PC-3 (cell line): Measurements from ENCODE around the gene SALL3. TPM values are rescaled to one million over a fixed set of nuclear protein-coding genes. Genes with fewer than 3 reads are reported as not detected.

Source experiments
- ATAC-seq: fragments of 200-7000 bp; cut with Tn5 transposase; 2 replicates; pipeline ENCODE4 v1.9.1; 2020; ENCODE audit warnings: mild to moderate bottlenecking, moderate library complexity
- BruUV-seq: library from RNA; stranded (reverse); fragments of 400-500 nt; replicated peaks from 2 replicates; lab custom pipeline; 2021; lab: Mats Ljungman, UMichigan
- CTCF ChIA-PET: fragments of 300-600 bp; sonication (Branson Sonifier 250); formaldehyde crosslinking; loops from one replicate; lab custom pipeline; 2022; ENCODE audit warnings: antibody characterized with exemption; lab: Charles Lee
- POLR2A ChIA-PET: fragments of 300-600 bp; sonication (Branson Sonifier 250); formaldehyde crosslinking; loops from one replicate; lab custom pipeline; 2022; ENCODE audit warnings: antibody characterized with exemption; ENCODE audit not compliant: unreplicated experiment; lab: Charles Lee
- DNase-seq: peaks from one replicate; pipeline ENCODE4 v3.0.0-alpha.2; 2015
- H2AFZ ChIP-seq: fragments of 300-600 bp; sonication (generic); 2 replicates; pipeline ENCODE4 v1.6.0; 2016; ENCODE audit warnings: antibody characterized with exemption, low read length
- H3F3A ChIP-seq: fragments of 300-600 bp; sonication (generic); one replicate; pipeline ENCODE4 v1.6.0; 2017; ENCODE audit warnings: antibody characterized with exemption, low read length, control low read depth, mild to moderate bottlenecking; ENCODE audit not compliant: unreplicated experiment
- H3K27ac ChIP-seq: fragments of 300-600 bp; sonication (generic); 2 replicates; pipeline ENCODE4 v1.5.1; 2016; ENCODE audit warnings: mild to moderate bottlenecking, low read length
- H3K27me3 ChIP-seq: fragments of 300-600 bp; sonication (generic); 2 replicates; pipeline ENCODE4 v1.6.1; 2016; ENCODE audit warnings: low read length, mixed read lengths
- H3K36me3 ChIP-seq: fragments of 300-600 bp; sonication (generic); 2 replicates; pipeline ENCODE4 v1.6.1; 2016; ENCODE audit warnings: low read depth, mixed run types, low read length, mixed read lengths
- H3K4me1 ChIP-seq: fragments of 300-600 bp; sonication (generic); 2 replicates; pipeline ENCODE4 v1.5.1; 2016; ENCODE audit warnings: low read length; ENCODE audit not compliant: insufficient read depth
- H3K4me2 ChIP-seq: fragments of 300-600 bp; sonication (generic); 2 replicates; pipeline ENCODE4 v1.6.0; 2016; ENCODE audit warnings: low read length
- H3K4me3 ChIP-seq: fragments of 300-600 bp; sonication (generic); 2 replicates; pipeline ENCODE4 v1.5.1; 2016; ENCODE audit warnings: mild to moderate bottlenecking, low read length, mixed read lengths
- H3K79me2 ChIP-seq: fragments of 300-600 bp; sonication (generic); 2 replicates; pipeline ENCODE4 v1.6.1; 2017; ENCODE audit warnings: low read length, mixed read lengths
- H3K9ac ChIP-seq: fragments of 300-600 bp; sonication (generic); 2 replicates; pipeline ENCODE4 v1.6.0; 2016; ENCODE audit warnings: mild to moderate bottlenecking, low read length
- H3K9me2 ChIP-seq: fragments of 300-600 bp; sonication (generic); replicated peaks from 2 replicates; pipeline ENCODE4 v1.6.1; 2016; ENCODE audit warnings: mixed run types, low read length, mixed read lengths
- H3K9me3 ChIP-seq: fragments of 300-600 bp; sonication (generic); 2 replicates; pipeline ENCODE4 v1.6.1; 2016; ENCODE audit warnings: low read length, mixed read lengths
- H4K20me1 ChIP-seq: fragments of 300-600 bp; sonication (generic); 2 replicates; pipeline ENCODE4 v1.6.1; 2016; ENCODE audit warnings: low read length, mixed read lengths
- EZH2 ChIP-seq: fragments of 300-600 bp; sonication (generic); IDR thresholded peaks from one replicate; pipeline ENCODE4 v1.6.1; 2017; ENCODE audit warnings: antibody characterized with exemption, mild to moderate bottlenecking, low read length; ENCODE audit not compliant: unreplicated experiment
- EZH2phosphoT487 ChIP-seq: fragments of 300-600 bp; sonication (generic); IDR thresholded peaks from 2 replicates; pipeline ENCODE4 v1.6.1; 2018; ENCODE audit warnings: mild to moderate bottlenecking, antibody characterized with exemption, low read length, borderline replicate concordance
- intact Hi-C: fragments of 100-400 bp; cut with micrococcal nuclease; formaldehyde crosslinking; loops from 2 replicates; pipeline ENCODE4 v1.9.0; 2023
- total RNA-seq: library from RNA; depleted of rRNA; stranded (reverse); fragments of >200 nt; gene quantifications from 2 replicates; pipeline ENCODE4 v1.2.3, GENCODE V29; 2014
- TF ChIP-seq, protein P1 (sequence below): fragments of 300-600 bp; sonication (generic); conservative IDR thresholded peaks from 2 replicates; pipeline ENCODE4 v1.5.1; 2017; ENCODE audit warnings: antibody characterized with exemption, low read depth, mild to moderate bottlenecking, low read length

The SALL3 gene
- total RNA-seq, 1 experiment from 2014 or later, result not detected

DNA sequence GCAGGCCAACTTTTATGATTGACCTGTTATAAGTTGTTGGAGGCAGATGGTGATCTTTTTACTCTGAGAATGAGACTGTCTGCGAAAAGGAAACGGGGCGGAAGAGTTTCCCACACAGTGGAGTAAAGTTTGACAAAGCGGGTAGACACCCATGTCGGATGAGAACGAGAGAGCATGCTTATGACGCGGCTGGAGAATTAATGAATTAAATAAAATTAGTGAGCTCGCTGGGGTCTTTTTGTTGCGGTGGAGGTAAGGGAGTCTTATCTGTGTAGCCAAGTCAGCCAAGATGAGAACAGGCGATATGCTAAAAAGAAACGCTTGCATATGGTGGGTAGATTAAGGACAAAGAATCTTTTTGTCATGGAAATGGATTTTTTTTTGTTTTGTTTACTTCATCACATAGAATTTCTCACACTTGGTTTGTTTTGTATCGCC, 1.8 kb downstream of the SALL3 start:
- no TSS peak for BruUV-seq
- Histone ChIP-seq H2AFZ (no peak overlapping the region), H3K9me3 (no peaks in the 10 kb centered on the region), H3K4me2 (no peak overlapping the region), H3F3A (no peaks in the 10 kb centered on the region), H3K79me2 (no peaks in the 10 kb centered on the region), H3K27ac (no peak overlapping the region), H3K9ac (no peak overlapping the region), H3K4me3 (no peak overlapping the region), H3K4me1 (0 out of 2 replicates have a peak, but pooled peaks cover 4% of the 10 kb centered on the region), H3K27me3 (peaks cover 58% of the 10 kb centered on the region), H3K9me2 (no peaks in the 10 kb centered on the region), H4K20me1 (no peaks in the 10 kb centered on the region), H3K36me3 (no peaks in the 10 kb centered on the region)
- ATAC-seq, result no peak
- intact Hi-C loops, result no loop called here
- POLR2A ChIA-PET, result no interaction called here
- CTCF ChIA-PET, result no interaction called here
- DNase-seq, result no peak
- TF ChIP-seq EZH2, result no peak

DNA sequence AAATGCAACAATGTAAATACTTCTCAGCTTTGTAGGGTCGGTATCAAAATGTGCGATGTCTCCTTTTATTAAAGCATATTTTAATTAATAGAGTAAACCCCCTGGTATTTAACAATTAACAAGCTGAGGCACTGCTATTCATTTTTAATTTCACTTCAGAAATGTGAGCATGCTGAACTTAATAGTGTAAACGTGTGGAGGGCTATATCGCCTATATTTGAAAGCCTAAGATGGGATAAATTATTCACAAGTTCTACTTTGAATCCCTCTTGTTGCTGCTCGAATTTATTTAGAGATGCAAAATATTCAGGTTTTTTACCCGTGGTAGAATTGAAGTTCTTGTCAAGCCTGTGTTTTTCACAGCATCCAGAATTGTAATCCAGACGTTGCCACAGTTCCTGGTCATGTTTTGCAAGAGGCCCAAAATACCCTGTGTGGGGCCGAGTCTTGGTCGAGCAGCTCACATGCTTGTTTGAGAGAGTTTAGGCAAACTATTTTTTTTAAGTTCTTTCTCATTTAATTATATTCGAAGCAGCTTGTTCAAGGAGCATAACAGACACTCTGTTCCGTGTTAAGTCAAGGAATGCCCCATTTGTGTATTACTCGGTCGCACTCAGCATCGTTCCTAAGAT, 2.5 kb downstream of the SALL3 start:
- POLR2A ChIA-PET, result no interaction called here
- no TSS peak for BruUV-seq
- intact Hi-C loops, result no loop called here

DNA sequence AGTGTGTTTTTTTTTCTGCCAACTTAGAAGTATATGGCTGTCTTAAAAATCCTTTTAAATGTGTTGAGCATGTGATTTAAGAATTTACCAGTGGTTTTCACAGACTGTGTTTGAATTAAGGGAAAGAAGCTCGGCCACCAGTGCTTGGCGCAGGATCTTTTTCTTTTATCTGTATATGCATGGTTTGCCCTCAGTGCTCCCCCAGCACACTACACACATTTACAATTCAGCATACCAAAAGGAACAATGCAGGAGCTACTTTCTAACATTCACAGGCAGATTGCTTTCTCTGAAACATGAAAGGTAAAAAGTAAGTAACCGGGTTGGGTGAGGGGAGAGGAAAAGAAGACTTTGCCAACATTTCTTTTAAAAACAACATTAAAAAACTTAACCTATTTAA, 3.9 kb downstream of the SALL3 start:
- H3K4me1 ChIP-seq, result 0 out of 2 replicates have a peak, but pooled peaks cover 4% of the 10 kb centered on the region
- peaks cover 75% of the 10 kb centered on the region for H3K27me3 ChIP-seq
- TF ChIP-seq EZH2phosphoT487 (no peak), EZH2 (no peak)
- TF ChIP-seq, protein P1, sequence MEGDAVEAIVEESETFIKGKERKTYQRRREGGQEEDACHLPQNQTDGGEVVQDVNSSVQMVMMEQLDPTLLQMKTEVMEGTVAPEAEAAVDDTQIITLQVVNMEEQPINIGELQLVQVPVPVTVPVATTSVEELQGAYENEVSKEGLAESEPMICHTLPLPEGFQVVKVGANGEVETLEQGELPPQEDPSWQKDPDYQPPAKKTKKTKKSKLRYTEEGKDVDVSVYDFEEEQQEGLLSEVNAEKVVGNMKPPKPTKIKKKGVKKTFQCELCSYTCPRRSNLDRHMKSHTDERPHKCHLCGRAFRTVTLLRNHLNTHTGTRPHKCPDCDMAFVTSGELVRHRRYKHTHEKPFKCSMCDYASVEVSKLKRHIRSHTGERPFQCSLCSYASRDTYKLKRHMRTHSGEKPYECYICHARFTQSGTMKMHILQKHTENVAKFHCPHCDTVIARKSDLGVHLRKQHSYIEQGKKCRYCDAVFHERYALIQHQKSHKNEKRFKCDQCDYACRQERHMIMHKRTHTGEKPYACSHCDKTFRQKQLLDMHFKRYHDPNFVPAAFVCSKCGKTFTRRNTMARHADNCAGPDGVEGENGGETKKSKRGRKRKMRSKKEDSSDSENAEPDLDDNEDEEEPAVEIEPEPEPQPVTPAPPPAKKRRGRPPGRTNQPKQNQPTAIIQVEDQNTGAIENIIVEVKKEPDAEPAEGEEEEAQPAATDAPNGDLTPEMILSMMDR, result no peak
- no peaks in the 10 kb centered on the region for H3K36me3 ChIP-seq
- no TSS peak for BruUV-seq
- H3K9me3 ChIP-seq, result no peaks in the 10 kb centered on the region
- H4K20me1 ChIP-seq, result no peaks in the 10 kb centered on the region
- no peak overlapping the region for H3K27ac ChIP-seq
- H3K79me2 ChIP-seq, result no peaks in the 10 kb centered on the region
- H3K4me2 ChIP-seq, result no peak overlapping the region
- H3K4me3 ChIP-seq, result no peak overlapping the region
- ChIA-PET POLR2A (no interaction called here), CTCF (no interaction called here)
- intact Hi-C loops, result no loop called here
- H3K9ac ChIP-seq, result no peak overlapping the region
- DNase-seq (no peak), ATAC-seq (no peak)
- H3K9me2 ChIP-seq, result no peaks in the 10 kb centered on the region
- H2AFZ ChIP-seq, result no peak overlapping the region
- no peaks in the 10 kb centered on the region for H3F3A ChIP-seq

More for the DNA sequence above, 2.5 kb downstream of the SALL3 start:
- Histone ChIP-seq H3K9me3 (no peaks in the 10 kb centered on the region), H3K36me3 (no peaks in the 10 kb centered on the region), H3K4me2 (no peak overlapping the region), H3K27me3 (peaks cover 61% of the 10 kb centered on the region), H3K27ac (no peak overlapping the region), H3K9me2 (no peaks in the 10 kb centered on the region), H2AFZ (no peak overlapping the region), H3F3A (no peaks in the 10 kb centered on the region), H3K4me3 (no peak overlapping the region), H4K20me1 (no peaks in the 10 kb centered on the region), H3K4me1 (0 out of 2 replicates have a peak, but pooled peaks cover 4% of the 10 kb centered on the region), H3K9ac (no peak overlapping the region), H3K79me2 (no peaks in the 10 kb centered on the region)
- TF ChIP-seq, protein P1, result no peak
- ATAC-seq (no peak), DNase-seq (no peak)
- CTCF ChIA-PET, result no interaction called here
